Measurements from ENCODE around the gene TRIM15. TPM values are rescaled to one million over a fixed set of nuclear protein-coding genes. Genes with fewer than 3 reads are reported as not detected.

The TRIM15 gene
- total RNA-seq, 1 donor from 2014 or later: not detected

- no peak overlapping the region for H3K4me3 ChIP-seq (ENCODE audit: low read depth, low read length)
- FAIRE-seq (no peak), DNase-seq (ENCODE audit: low read depth) (no peak)
- peaks cover 8% of the 10 kb centered on the region for H3K27me3 ChIP-seq (ENCODE audit: control insufficient read depth, insufficient read depth, low read length)
- H3K36me3 ChIP-seq (ENCODE audit: control insufficient read depth, insufficient read depth, low read length): no peaks in the 10 kb centered on the region
- TF ChIP-seq CTCF (IDR thresholded peaks at IDR 0.05; ENCODE audit: insufficient read depth, low read length, severe bottlenecking): no peak
Measured at GRCh38 chr6:30144811-30145210, 18.5 kb upstream of the TRIM15 start.

- no peak overlapping the region for H3K4me3 ChIP-seq (ENCODE audit: low read depth, low read length)
- FAIRE-seq (no peak), DNase-seq (ENCODE audit: low read depth) (no peak)
- H3K36me3 ChIP-seq (ENCODE audit: control insufficient read depth, insufficient read depth, low read length): no peaks in the 10 kb centered on the region
- no peak for TF ChIP-seq CTCF (IDR thresholded peaks at IDR 0.05; ENCODE audit: insufficient read depth, low read length, severe bottlenecking)
- peaks cover 8% of the 10 kb centered on the region for H3K27me3 ChIP-seq (ENCODE audit: control insufficient read depth, insufficient read depth, low read length)
Measured at GRCh38 chr6:30145818-30146217, 17.5 kb upstream of the TRIM15 start.

GRCh38 chr6:30147096-30147495, 16.2 kb upstream of the TRIM15 start:
- no peak for FAIRE-seq
- H3K27me3 ChIP-seq (ENCODE audit: control insufficient read depth, insufficient read depth, low read length): peaks cover 5% of the 10 kb centered on the region

GRCh38 chr6:30149234-30149633, 14.1 kb upstream of the TRIM15 start:
- DNase-seq (ENCODE audit: low read depth): no peak
- TF ChIP-seq CTCF (IDR thresholded peaks at IDR 0.05; ENCODE audit: insufficient read depth, low read length, severe bottlenecking): no peak
- Histone ChIP-seq H3K27me3 (ENCODE audit: control insufficient read depth, insufficient read depth, low read length) (peaks cover 3% of the 10 kb centered on the region), H3K4me3 (ENCODE audit: low read depth, low read length) (no peak overlapping the region), H3K36me3 (ENCODE audit: control insufficient read depth, insufficient read depth, low read length) (no peaks in the 10 kb centered on the region)
- FAIRE-seq: no peak

More at GRCh38 chr6:30147096-30147495, 16.2 kb upstream of the TRIM15 start:
- H3K4me3 ChIP-seq (ENCODE audit: low read depth, low read length): no peak overlapping the region
- DNase-seq (ENCODE audit: low read depth): no peak
- no peaks in the 10 kb centered on the region for H3K36me3 ChIP-seq (ENCODE audit: control insufficient read depth, insufficient read depth, low read length)
- TF ChIP-seq CTCF (IDR thresholded peaks at IDR 0.05; ENCODE audit: insufficient read depth, low read length, severe bottlenecking): no peak

- TF ChIP-seq CTCF (IDR thresholded peaks at IDR 0.05; ENCODE audit: insufficient read depth, low read length, severe bottlenecking): no peak
- Histone ChIP-seq H3K4me3 (ENCODE audit: low read depth, low read length) (no peak overlapping the region), H3K27me3 (ENCODE audit: control insufficient read depth, insufficient read depth, low read length) (no peaks in the 10 kb centered on the region), H3K36me3 (ENCODE audit: control insufficient read depth, insufficient read depth, low read length) (no peaks in the 10 kb centered on the region)
- DNase-seq (ENCODE audit: low read depth): no peak
- FAIRE-seq: no peak
Measured at GRCh38 chr6:30149858-30150550, 13.3 kb upstream of the TRIM15 start.
